NCI-H2081 (cell line): ENCODE results near the gene AMER3.

Experiments
- DNase-seq, 2 experiments: peaks; one replicate each; lab custom pipeline; 2025; lab: John Stamatoyannopoulos, UW

AMER3 gene

GRCh38 chr2:130778781-130779180 is 23.4 kb downstream of the AMER3 start:
- no peak for DNase-seq

DNA sequence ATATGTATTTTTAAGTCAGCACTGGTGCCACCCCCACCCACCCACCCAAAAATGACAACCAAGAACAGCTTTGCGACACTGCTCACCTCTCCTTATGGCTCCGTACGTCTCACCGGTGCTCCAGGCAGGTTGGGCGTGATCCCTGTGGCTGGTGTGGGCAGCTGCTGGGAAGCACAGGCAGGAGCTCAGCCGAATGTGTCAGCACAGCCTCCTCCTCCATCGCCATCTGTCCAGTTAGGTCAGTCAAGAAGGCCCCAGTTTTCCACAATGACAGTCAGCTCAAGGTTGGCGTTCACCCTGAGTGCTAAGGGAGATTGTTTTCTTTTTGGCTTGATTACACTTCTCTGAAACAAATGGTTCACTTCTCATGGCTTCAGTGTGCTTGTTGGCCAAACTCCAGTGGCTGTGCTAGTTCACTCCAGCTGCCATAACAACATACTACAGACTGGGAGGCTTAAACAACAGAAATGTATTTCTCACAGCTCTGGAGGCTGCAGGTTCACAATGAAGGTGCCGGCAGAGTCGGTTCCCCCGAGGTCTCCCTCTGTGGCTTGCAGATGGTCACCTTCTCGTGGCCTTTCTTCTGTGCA is 30.2 kb downstream of the AMER3 start:
- DNase-seq, result no peak

GRCh38 chr2:130786076-130786475 is 30.7 kb downstream of the AMER3 start:
- no peak for DNase-seq

GRCh38 chr2:130787841-130788240 is 32.5 kb downstream of the AMER3 start:
- no peak for DNase-seq

- DNase-seq, result no peak
Measured at GRCh38 chr2:130790312-130790711, 35.0 kb downstream of the AMER3 start.

DNA sequence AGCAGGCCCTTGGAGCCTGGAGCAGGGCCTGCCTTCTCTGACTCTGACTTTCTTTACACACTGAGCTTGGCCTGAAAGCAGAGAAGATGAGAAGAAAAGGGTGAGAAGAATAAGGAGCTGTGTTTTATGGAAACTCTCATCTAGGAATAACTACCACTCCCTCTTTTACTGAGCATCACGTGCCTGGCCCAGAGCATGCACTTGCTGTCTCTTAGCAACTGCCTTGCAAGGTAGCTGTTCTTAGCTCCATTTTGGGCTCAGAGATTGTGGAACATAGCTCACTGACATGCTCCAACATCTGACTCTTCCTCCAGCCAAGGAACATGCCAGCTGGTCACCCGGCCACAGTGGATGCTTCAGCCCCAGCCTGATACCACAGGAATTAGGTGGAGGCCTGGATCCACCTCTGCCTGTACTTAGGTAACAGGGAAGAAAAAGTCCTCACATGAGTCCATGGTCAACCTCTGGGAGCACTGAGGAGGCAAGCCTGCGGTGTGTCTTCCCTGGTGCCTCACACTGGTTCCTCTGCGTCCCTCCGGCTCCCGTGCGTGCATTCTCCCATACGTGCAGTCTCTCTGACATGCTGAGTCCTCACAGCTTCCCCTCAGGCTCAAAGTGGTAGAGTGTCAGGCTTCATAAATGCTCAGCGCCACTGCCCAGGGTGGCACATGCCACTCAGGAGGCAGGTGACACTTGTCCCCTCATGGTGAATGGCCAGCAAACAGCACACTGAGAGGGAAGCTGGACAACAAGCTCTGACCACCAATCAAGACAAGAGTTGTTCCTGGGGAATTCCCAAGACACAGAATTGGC is 35.7 kb downstream of the AMER3 start:
- DNase-seq, result no peak

DNA sequence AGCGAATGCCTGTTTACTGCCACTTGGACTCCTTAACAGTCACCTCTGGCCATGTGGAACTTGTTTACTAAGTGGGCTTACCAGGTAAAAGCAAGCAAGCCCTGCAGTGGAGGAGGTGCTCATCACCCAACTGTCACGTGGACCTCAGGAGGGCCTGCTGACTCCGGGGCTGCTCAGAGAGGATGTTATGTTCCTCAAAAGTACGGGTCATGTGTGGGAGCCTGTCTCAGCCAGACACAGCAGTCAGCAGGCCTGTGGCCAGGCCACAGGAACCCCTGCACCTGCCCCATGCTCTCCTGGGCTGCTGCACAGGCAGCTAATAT is 36.2 kb downstream of the AMER3 start:
- no peak for DNase-seq

DNA sequence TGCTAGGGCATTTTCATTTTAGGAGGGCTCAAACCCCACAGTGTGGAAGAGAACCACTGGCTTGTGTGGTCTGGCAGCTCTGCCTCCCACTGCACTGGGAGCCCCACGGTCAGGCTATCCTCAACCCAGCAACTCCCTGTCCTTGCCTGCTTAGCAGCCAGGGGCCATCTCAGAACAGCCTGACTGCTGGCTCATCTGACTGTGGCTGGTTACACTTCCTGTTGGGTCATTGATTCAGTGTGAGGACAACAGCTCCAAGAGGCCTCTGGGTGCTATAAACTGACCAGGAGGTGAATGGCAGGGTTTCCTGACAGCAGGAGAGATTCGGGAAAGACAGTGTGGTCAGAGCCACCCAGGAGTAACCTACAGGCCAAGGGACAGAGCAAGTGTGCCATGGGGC is 40.1 kb downstream of the AMER3 start:
- DNase-seq, result no peak

- no peak for DNase-seq
Measured at GRCh38 chr2:130796290-130796689, 41.0 kb downstream of the AMER3 start.

- peak; percentile 81 to 83 for DNase-seq
Measured at GRCh38 chr2:130797493-130798435, 42.4 kb downstream of the AMER3 start.

DNA sequence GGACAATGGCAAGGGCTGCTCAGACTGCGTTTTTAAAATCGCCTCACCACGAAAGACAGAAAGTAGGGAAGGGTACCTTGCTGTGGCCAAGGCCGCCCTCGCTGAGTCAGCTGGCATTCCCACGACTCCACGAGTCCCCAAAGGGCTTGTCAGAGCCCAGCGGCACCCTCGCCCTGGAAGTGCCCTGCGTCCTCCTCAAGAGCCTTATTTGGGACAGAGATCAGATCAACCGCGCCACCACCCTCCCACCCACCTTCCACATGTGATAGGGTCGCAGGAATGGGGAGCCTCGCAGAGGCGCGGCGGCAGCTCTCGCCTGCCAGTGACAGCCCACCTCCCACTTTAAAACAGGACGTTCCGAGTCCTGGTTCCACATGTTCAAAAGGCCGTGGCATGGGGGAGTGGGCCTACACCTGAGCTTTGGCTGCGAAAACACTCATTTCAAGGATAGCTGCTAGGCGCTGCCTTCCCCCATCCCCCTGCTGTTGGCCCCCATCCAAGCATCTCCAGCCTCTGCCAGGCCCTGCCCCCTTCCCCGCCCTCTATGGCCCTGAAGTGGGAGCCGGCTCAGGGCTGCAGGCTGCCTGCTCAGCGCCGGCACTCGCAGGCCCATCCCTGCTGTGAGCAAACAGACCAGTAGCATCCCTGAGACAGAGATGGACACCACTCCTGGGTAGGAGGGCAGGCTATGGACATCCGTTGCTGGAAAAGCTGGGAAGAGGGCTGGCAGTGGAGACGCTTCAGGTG is 43.3 kb downstream of the AMER3 start:
- DNase-seq, result peak in 1 of 2 experiments; percentile 5

- no peak for DNase-seq
Measured at GRCh38 chr2:130799295-130799694, 44.0 kb downstream of the AMER3 start.

DNA sequence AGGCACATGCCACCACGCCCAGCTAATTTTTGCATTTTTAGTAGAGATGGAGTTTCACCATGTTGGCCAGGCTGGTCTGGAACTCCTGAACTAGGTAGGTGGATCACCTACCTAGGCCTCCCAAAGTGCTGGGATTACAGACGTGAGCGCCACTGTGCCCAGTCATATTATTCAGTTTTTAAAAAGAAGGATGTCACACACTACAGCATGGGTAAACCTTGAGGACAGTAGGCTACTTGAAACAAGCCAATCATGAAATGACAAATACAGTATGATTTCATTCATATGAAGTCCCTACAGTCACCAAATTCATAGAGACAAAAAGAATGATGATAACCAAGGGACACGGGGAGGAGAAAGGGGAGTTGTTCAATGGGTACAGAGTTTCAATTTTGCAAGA is 50.3 kb downstream of the AMER3 start:
- no peak for DNase-seq

- DNase-seq, result peak in 1 of 2 experiments; percentile 52
Measured at GRCh38 chr2:130806370-130806769, 51.0 kb downstream of the AMER3 start.

GRCh38 chr2:130807659-130808385 is 52.5 kb downstream of the AMER3 start:
- DNase-seq, result no peak

- no peak for DNase-seq
Measured at GRCh38 chr2:130808482-130809268, 53.3 kb downstream of the AMER3 start.

GRCh38 chr2:130810490-130810889 is 55.1 kb downstream of the AMER3 start:
- DNase-seq, result no peak

GRCh38 chr2:130813722-130814121 is 58.4 kb downstream of the AMER3 start:
- no peak for DNase-seq

- no peak for DNase-seq
Measured at GRCh38 chr2:130814931-130815680, 59.8 kb downstream of the AMER3 start.
